ENCODE measurements around the gene MYLK. TPM values are rescaled to one million over a fixed set of nuclear protein-coding genes. Genes with fewer than 3 reads are reported as not detected.
A peak's percentile ranks its signal among the peaks of the same experiment; 100 is the strongest.

MYLK gene
- total RNA-seq, 1 donor from 2014 or later = 196 TPM

GRCh38 chr3:123765475-123766128 is 118.5 kb downstream of the MYLK start:
- Histone ChIP-seq H3K36me3 (no peaks in the 10 kb centered on the region), H3K27me3 (no peaks in the 10 kb centered on the region), H3K4me1 (peaks cover 16 to 43% of the 10 kb centered on the region in 2 donors), H3K4me3 (no peak overlapping the region), H3K9me3 (no peaks in the 10 kb centered on the region), H3K27ac (peak overlapping the region; percentile 91)
- no peak for DNase-seq (ENCODE audit: low spot score in 2 of 2)
- intact Hi-C loops (cut with DNase I) = loop anchor here (1.0 kb wide), 1 partner anchor 14 kb away; no protein-coding TSS in a partner anchor
- TF ChIP-seq, protein P1, sequence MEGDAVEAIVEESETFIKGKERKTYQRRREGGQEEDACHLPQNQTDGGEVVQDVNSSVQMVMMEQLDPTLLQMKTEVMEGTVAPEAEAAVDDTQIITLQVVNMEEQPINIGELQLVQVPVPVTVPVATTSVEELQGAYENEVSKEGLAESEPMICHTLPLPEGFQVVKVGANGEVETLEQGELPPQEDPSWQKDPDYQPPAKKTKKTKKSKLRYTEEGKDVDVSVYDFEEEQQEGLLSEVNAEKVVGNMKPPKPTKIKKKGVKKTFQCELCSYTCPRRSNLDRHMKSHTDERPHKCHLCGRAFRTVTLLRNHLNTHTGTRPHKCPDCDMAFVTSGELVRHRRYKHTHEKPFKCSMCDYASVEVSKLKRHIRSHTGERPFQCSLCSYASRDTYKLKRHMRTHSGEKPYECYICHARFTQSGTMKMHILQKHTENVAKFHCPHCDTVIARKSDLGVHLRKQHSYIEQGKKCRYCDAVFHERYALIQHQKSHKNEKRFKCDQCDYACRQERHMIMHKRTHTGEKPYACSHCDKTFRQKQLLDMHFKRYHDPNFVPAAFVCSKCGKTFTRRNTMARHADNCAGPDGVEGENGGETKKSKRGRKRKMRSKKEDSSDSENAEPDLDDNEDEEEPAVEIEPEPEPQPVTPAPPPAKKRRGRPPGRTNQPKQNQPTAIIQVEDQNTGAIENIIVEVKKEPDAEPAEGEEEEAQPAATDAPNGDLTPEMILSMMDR (IDR thresholded peaks at IDR 0.05) = no peak

- peak overlapping the region; percentile 91 for H3K27ac ChIP-seq
- peaks cover 0 to 3% of the 10 kb centered on the region in 2 donors for H3K9me3 ChIP-seq
- H3K4me3 ChIP-seq = no peak overlapping the region
- no peaks in the 10 kb centered on the region for H3K36me3 ChIP-seq
- no peaks in the 10 kb centered on the region for H3K27me3 ChIP-seq
- TF ChIP-seq, protein P1 (IDR thresholded peaks at IDR 0.05) = no peak
- no peak for DNase-seq (ENCODE audit: low spot score in 2 of 2)
- H3K4me1 ChIP-seq = peaks cover 16 to 43% of the 10 kb centered on the region in 2 donors
- intact Hi-C loops (cut with DNase I) = no loop called here
Observed at GRCh38 chr3:123764647-123765046, 119.5 kb downstream of the MYLK start.

DNA sequence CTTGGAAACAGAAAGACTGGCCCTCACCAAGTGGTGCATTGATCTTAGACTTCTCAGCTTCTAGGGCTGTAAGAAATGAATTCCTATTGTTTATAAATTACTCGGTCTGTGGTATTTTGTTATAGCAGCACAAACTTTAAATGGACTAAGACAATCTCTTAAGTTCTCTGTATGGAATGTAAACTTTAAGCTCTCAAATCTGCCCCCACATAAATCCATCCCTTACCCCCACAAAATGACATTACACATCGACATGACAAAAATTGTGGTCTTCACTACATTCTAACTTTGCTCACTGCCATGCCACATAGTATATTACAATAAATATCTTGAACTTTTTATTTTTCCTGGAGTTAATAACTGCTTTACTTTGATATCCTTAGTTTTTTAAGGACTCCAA is 121.3 kb downstream of the MYLK start:
- peak overlapping the region in 1 of 2 donors; percentile 21 for H3K27ac ChIP-seq
- peaks cover 0 to 3% of the 10 kb centered on the region in 2 donors for H3K9me3 ChIP-seq
- TF ChIP-seq, protein P1 (IDR thresholded peaks at IDR 0.05) = no peak
- H3K4me1 ChIP-seq = peaks cover 19 to 44% of the 10 kb centered on the region in 2 donors
- no peaks in the 10 kb centered on the region for H3K27me3 ChIP-seq
- no peaks in the 10 kb centered on the region for H3K36me3 ChIP-seq
- intact Hi-C loops (cut with DNase I) = no loop called here
- no peak overlapping the region for H3K4me3 ChIP-seq
- no peak for DNase-seq (ENCODE audit: low spot score in 2 of 2)

GRCh38 chr3:123760817-123761216 is 123.3 kb downstream of the MYLK start:
- Histone ChIP-seq H3K4me3 (no peak overlapping the region), H3K27me3 (no peaks in the 10 kb centered on the region), H3K36me3 (no peaks in the 10 kb centered on the region), H3K27ac (no peak overlapping the region), H3K4me1 (peaks cover 15 to 50% of the 10 kb centered on the region in 2 donors), H3K9me3 (peaks cover 0 to 3% of the 10 kb centered on the region in 2 donors)
- no peak for DNase-seq (ENCODE audit: low spot score in 2 of 2)
- intact Hi-C loops (cut with DNase I) = no loop called here
- TF ChIP-seq, protein P1 (IDR thresholded peaks at IDR 0.05) = no peak

DNA sequence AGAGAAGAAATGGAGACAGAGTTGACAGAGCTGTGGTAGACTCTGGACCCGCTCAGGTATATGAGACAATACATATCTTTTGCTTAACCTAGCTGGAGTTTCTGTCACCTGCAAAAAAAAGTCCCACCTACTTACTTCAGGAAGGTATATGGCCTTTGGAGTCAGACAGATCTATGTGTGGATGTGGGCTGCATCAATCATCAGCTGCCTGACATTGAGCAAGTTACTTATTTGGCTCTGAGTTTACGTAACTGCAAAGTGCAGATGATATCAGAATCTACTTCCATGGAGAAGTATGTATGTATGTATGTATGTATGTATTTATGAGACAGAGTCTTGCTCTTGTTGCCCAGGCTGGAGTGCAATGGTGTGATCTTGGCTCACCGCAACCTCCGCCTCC is 124.3 kb downstream of the MYLK start:
- H3K36me3 ChIP-seq = no peaks in the 10 kb centered on the region
- no peak for DNase-seq (ENCODE audit: low spot score in 2 of 2)
- TF ChIP-seq, protein P1 (IDR thresholded peaks at IDR 0.05) = no peak
- H3K27ac ChIP-seq = peak overlapping the region in 1 of 2 donors; percentile 74
- no peaks in the 10 kb centered on the region for H3K27me3 ChIP-seq
- H3K4me3 ChIP-seq = no peak overlapping the region
- intact Hi-C loops (cut with DNase I) = loop anchor here (5.0 kb wide), 1 partner anchor 107 kb away; no protein-coding TSS in a partner anchor
- peaks cover 15 to 49% of the 10 kb centered on the region in 2 donors for H3K4me1 ChIP-seq
- peaks cover 0 to 3% of the 10 kb centered on the region in 2 donors for H3K9me3 ChIP-seq

All from ascending aorta (tissue), 2 donors.